ENCODE data around the gene SERPINA5. TPM values are rescaled to one million over a fixed set of nuclear protein-coding genes. Genes with fewer than 3 reads are reported as not detected.

The SERPINA5 gene
- total and polyA plus RNA-seq, 2 of the 13 experiments (the other 11 are each of a cell fraction or from before 2014, with no cell fraction given) = 449 to 498 TPM

- no peak for TF ChIP-seq ZNF503 (CRISPR knock-in tag; IDR thresholded peaks at IDR 0.05)
- TF ChIP-seq ZMYM4 (CRISPR knock-in tag; IDR thresholded peaks at IDR 0.05) = peak; percentile 40
- TF ChIP-seq ZBTB37 (CRISPR knock-in tag; IDR thresholded peaks at IDR 0.05) = peak; percentile 82
- peak; percentile 35 for TF ChIP-seq AGO2 (optimal IDR thresholded peaks at IDR 0.05; ENCODE audit: low read depth, low read length)
- TF ChIP-seq, protein P1, sequence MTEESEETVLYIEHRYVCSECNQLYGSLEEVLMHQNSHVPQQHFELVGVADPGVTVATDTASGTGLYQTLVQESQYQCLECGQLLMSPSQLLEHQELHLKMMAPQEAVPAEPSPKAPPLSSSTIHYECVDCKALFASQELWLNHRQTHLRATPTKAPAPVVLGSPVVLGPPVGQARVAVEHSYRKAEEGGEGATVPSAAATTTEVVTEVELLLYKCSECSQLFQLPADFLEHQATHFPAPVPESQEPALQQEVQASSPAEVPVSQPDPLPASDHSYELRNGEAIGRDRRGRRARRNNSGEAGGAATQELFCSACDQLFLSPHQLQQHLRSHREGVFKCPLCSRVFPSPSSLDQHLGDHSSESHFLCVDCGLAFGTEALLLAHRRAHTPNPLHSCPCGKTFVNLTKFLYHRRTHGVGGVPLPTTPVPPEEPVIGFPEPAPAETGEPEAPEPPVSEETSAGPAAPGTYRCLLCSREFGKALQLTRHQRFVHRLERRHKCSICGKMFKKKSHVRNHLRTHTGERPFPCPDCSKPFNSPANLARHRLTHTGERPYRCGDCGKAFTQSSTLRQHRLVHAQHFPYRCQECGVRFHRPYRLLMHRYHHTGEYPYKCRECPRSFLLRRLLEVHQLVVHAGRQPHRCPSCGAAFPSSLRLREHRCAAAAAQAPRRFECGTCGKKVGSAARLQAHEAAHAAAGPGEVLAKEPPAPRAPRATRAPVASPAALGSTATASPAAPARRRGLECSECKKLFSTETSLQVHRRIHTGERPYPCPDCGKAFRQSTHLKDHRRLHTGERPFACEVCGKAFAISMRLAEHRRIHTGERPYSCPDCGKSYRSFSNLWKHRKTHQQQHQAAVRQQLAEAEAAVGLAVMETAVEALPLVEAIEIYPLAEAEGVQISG (CRISPR knock-in tag; IDR thresholded peaks at IDR 0.05) = peak; percentile 48
- TF ChIP-seq ZC3H13 (CRISPR knock-in tag; IDR thresholded peaks at IDR 0.05) = 0 out of 2 replicates have a peak, but pooled peaks have one; percentile 51
- TF ChIP-seq ARID5B (CRISPR knock-in tag; IDR thresholded peaks at IDR 0.05) = peak; percentile 53
- 0 out of 2 replicates have a peak, but pooled peaks have one; percentile 52 for TF ChIP-seq MEF2D (CRISPR knock-in tag; IDR thresholded peaks at IDR 0.05)
- TF ChIP-seq ZBTB26 (CRISPR knock-in tag; IDR thresholded peaks at IDR 0.05; ENCODE audit: borderline replicate concordance) = 0 out of 2 replicates have a peak, but pooled peaks have one; percentile 4
- peak; percentile 85; the same call in 1 of the 2 replicates for TF ChIP-seq ZNF292 (CRISPR knock-in tag; IDR thresholded peaks at IDR 0.05; ENCODE audit: borderline replicate concordance, low read depth)
- peak; percentile 91 for TF ChIP-seq HNF4A (CRISPR knock-in tag; IDR thresholded peaks at IDR 0.05)
- 0 out of 2 replicates have a peak, but pooled peaks have one; percentile 45 for TF ChIP-seq PPARG (CRISPR knock-in tag; conservative IDR thresholded peaks at IDR 0.05)
- TF ChIP-seq, protein P2, sequence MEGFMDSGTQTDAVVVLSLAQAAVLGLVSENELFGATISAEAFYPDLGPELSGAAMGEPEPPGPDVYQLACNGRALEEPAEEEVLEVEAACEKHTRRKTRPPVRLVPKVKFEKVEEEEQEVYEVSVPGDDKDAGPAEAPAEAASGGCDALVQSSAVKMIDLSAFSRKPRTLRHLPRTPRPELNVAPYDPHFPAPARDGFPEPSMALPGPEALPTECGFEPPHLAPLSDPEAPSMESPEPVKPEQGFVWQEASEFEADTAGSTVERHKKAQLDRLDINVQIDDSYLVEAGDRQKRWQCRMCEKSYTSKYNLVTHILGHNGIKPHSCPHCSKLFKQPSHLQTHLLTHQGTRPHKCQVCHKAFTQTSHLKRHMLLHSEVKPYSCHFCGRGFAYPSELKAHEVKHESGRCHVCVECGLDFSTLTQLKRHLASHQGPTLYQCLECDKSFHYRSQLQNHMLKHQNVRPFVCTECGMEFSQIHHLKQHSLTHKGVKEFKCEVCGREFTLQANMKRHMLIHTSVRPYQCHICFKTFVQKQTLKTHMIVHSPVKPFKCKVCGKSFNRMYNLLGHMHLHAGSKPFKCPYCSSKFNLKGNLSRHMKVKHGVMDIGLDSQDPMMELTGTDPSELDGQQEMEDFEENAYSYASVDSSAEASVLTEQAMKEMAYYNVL (CRISPR knock-in tag; IDR thresholded peaks at IDR 0.05; ENCODE audit: borderline replicate concordance) = 0 out of 2 replicates have a peak, but pooled peaks have one; percentile 35
- no peak for TF ChIP-seq MTF2 (CRISPR knock-in tag; IDR thresholded peaks at IDR 0.05; ENCODE audit: borderline replicate concordance)
These were observed 11.7 kb upstream of the SERPINA5 start (continued) for GRCh38 chr14:94569381-94570001.
